Measurements from ENCODE around the gene ABCA8.

Gene ABCA8

DNA sequence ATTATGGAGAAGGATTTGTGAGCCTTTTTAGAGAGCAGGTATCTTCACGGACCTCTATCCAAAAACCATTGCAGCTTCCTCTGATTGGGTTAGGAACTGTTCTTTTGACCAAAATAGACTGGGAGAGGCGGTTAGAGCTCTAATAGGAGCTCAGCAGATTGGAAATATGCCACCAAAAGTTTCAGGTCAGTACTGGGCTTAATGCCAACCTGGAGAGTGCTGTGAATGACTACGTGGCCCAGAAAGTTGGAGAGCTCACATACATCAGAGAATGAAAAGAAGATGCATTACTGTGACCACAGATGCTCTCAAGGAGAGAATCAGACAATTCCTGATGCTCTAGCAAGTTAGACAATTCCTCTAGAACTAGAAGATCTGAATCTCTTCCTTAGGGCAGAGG lies 86.5 kb downstream of the ABCA8 start:
- no peak for DNase-seq

GRCh38 chr17:68867759-68868516 lies 87.3 kb downstream of the ABCA8 start:
- DNase-seq = no peak

DNA sequence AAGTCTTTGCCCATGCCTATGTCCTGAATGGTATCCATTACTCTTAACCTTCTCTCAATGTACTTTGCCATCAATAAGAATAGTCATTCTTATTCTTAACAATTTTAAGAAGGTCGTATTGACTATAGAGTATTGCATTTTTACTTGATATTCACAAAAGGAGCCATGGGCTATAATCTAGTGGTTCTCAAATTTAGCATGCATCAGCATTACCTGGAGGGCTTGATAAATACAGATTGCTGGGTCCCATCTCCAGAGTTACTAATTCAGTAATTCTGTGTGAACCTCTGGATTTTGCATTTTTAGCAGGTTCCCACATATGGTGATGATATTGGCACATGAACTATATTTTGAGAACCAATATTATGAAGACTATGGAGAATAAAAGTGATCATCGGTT lies 89.6 kb downstream of the ABCA8 start:
- DNase-seq = no peak

DNA sequence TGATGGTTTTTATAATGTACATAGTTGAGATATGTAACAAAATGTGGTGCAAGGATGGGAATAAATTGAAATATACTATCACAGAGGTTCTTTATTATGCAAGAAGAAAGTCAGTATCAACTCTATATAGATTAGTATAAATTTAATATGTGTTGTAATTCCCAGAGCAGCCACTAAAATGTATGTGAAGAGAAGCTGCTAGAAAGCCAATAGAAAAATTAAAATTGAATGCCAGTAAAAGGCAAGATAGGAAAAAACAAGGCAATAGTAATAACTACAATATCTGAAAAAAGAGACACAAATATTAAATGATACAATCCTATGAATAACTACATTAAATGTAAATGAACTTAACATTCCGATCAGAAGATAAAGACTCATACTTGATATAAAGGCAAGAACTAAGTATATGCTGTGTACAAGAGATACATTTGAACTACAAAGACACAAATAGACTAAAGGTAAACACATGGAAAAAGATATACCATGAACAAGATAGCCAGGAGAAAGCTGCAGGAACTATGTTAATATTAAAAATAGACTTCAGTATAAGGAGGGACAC lies 92.0 kb downstream of the ABCA8 start:
- DNase-seq = no peak

DNA sequence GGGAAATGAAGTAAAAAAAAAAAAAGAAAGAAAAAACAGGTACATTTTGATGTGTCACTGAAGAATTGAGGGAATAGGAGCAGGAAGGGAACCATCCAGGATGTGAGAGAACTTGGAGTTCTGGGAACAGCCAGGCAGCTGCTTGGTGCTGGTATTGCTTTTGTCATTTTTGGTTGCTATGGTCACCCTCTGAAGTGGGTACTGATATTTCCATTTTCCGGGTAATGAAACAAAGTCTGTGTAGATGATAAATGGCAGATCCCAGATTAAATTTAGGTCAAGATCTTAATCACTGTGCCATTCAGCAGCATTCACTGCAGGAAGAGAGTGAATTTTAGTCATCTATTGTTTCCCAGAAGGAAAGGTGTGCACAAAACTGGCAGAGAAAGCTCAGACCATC lies 93.6 kb downstream of the ABCA8 start:
- DNase-seq = no peak

DNA sequence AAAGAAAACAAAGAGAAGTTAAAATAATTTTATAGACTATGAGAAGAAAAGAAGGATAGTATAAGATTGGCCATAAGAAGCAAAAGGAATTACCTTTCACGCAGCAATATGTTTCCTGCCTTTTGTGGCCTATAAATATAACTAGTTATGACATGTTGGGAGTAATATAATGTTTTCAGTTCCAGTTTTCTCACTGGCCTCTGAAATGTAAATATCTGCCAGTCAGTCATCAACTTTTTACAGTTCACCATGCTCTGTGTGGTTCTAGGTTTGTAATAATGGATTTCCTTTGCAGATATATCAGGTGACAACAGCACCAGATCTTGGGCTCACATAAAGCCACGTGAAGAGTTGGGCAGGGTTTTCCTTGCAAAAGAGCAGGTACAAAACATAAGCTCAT lies 94.3 kb downstream of the ABCA8 start:
- no peak for DNase-seq

DNA sequence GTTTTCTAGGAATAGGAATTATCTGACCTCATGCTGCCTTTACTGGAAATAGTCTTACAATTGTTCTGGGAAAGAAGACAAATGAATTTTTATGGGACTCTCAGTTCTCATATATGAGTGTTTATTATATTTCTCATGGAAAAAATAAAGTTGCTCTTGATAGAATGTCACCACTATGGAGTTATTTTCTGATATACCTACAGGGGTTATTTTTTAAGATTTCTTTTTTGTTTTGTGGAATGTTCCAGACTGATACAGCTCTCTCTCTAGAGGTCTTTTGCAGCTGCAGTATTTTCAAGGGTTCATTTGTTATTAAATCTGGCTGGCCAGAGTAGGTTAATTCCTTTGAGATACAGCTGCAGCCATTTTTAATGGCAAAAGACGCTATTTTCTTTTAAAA lies 100.7 kb downstream of the ABCA8 start:
- no peak for DNase-seq

GRCh38 chr17:68853439-68853838 lies 101.8 kb downstream of the ABCA8 start:
- DNase-seq = no peak

GRCh38 chr17:68853036-68853435 lies 102.2 kb downstream of the ABCA8 start:
- DNase-seq = no peak

DNA sequence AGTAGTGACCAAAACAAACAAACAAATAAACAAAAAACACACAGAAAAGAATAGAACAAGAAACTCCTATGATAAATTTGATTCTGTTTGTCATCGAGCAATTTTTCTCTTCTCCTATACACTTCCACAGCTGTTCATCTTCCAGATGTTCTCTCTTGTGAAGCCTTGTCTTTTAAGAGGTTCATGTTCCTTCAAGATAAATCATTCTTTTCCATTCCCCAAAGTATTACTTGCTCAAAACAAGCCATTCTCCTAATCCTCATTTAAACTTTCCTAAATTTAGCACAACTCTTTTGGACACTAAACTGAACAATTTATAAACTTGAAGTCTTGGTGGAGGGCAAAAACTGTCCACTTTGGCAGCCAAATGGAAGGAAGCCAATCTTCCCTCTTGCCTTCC lies 103.3 kb downstream of the ABCA8 start:
- DNase-seq = no peak

- no peak for DNase-seq
Observed at GRCh38 chr17:68850749-68851510, 104.3 kb downstream of the ABCA8 start.

- DNase-seq = no peak
Observed at GRCh38 chr17:68849673-68850610, 105.2 kb downstream of the ABCA8 start.

DNA sequence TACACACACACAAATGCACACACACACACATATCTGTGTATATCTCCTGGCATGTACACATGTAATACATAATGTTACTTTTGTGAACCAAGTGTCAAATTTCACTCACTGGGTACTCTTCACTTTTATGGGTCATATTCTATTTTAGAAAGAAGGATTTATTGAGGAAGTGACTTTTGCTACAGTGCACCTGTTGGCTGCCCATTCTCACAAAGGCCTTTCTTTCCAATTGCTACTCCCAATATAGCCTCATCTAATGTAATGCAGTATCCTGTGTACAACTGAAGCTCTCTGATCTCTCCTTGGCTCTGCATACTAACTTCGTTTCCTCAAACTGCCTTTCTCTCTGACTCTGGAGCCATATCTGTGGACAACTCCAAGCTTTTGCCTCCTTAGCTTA lies 107.5 kb downstream of the ABCA8 start:
- DNase-seq = no peak

DNA sequence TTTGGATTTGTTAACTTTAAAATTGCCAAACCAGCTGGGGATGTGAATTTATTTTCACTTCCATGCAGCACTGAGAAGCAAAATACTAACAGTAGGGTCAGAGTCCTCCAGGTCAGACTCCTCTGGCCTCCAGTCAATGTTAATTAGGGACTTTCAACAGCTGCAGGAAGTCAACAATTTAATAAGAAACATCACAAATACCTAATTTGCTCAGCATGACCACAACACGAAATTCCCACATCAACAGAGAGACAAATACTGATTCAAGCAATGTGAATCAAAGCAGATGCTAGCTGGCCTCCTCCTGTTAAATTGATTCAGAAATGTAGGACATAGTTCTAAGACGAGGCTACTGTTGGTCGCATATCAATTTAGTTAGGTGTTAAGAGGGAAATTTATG lies 111.7 kb downstream of the ABCA8 start:
- no peak for DNase-seq

DNA sequence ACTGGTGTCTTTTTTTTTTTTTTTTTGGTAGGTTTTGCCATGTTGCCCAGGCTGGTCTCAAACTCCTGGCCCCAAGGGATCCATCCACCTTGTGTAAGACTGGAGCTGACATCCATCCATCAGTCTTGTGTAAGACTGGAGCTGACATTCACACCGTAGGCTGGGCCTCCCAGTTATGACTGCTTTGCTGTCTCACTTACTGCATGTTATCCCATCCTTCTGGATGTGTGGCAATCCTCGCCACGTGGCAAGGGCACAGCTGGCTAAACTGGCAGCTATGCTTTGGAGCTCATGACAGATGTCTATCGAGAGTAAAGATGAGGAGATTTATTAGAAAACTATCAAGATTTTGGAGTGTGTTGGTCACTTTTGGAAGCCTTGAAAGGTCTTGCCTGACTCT lies 115.1 kb downstream of the ABCA8 start:
- no peak for DNase-seq

DNA sequence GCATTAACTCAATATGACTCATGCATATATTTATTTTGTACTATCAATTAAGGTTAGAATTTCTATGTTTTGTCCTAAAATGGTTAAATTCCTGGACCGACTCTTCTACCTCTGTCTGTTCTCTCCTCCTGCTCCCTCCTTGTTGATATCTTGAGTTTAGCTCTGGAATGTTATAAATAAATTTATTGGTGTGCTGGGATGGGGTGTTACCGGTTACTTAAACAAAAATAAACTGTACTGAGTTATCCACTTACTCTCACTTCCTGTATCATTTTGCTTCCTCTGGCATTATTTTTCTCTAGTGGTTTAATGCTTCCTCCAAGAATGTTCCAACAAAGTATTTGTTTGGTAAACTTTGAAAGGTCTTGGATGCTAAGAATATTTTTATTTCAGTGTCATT lies 120.1 kb downstream of the ABCA8 start:
- no peak for DNase-seq

DNA sequence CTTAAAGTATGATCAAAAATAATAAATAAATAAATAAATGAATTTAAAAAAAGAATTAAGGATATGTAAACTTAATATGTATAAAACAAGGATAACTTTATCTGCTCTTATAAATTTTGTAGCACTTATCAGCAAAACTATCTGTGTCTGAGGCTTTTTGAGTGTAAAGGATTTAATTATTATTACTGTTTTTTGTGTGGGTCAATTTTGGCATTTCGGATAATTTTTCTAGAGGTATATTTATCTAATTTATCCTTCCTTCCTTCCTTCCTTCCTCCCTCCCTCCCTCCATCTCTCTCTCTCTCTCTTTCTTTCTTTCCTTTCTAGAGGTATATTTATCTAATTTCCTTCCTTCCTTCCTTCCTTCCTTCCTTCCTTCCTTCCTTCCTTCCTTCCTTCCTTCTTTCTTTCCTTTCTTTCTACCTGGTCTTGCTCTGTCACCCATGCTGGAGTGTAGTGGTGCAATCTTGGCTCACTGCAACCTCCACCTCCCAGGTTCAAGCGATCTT lies 120.8 kb downstream of the ABCA8 start:
- DNase-seq = no peak

DNA sequence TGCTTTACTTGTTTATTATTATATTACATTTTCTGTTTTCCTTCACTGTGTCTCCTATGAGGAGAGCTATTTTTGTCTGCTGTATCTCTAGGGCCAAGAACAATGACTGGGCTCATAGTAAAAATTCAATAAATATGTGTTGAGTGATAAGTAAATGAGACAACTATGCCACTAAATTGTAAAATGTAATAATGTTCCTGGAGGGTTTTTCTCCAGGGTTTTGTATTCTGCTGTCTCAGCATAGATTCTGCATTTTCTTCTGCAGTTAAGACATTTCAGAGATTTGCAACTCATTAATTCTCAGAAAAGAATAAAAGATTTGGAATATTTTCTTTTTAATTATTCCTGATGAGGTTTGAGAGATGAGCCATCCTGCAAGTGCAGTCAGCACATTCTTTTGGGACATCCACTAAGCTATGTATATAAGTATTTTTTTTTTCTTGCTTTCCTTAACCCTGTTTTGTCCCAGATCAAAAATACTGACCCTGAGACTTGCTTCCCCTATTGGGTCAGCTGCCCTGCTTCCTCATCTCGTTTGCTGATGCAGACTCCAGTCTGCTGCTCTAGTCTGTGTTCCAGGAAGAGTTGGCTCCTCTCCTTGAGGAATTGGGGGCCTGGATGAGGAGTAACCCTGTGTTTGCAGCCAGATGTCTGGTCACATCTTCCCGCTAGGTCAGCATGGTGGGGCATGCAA lies 122.9 kb downstream of the ABCA8 start:
- no peak for DNase-seq

DNA sequence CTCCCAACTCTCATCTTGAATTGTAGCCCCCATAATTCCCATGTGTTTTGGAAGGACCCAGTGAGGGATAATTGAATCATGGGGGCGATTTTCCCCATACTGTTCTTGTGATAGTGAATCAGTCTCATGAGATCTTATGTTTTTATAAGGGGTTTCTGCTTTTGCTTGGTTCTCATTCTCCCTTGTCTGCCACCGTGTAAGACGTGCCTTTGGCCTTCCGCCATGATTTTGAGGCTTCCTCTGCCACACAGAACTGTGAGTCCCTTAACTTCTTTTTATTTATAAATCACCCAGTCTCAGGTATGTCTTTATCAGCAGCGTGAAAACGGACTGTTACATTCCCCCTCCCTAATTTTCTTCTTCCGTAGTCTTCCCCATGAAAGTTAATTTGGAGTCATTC lies 124.0 kb downstream of the ABCA8 start:
- no peak for DNase-seq

DNA sequence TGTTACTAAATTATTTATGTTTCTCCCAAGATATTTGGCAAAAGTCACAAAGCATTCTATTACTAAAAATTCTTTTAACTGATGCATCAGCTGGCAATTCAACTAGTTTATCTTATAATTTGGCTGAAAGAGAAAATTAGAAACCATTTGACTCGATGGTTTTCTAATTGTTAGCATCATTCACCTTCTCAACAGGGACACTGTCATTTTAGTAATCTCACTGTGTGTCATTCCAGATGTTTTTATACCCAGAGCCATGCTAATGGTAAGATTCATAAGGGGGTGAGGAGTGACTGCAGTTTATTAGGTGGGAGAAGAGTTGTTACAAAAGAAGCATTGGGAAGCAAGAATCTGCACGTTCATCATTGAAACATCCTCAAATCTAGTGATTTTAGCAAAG lies 124.9 kb downstream of the ABCA8 start:
- DNase-seq = no peak

- no peak for DNase-seq
Observed at GRCh38 chr17:68829211-68829610, 126.0 kb downstream of the ABCA8 start.

DNA sequence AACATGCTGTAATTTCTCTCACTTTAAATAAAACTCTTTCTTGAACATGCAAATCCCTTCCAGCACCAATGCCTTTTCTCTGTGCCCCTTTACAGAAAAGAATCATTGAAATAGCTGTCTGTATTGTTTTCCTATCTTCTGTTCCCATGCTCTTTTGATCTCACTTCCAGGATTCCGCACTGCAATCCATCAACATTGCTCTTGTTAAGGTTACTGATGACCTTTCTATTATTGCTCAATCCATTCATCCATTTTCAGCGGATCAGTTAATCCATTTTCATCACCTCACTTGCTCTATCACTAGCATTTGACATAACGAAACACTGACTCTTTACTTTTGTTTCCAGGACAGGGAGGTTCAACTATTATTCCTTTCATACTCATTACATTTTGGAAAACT lies 130.5 kb downstream of the ABCA8 start:
- no peak for DNase-seq
